ENCODE data around the gene ZG16.

The ZG16 gene

DNA sequence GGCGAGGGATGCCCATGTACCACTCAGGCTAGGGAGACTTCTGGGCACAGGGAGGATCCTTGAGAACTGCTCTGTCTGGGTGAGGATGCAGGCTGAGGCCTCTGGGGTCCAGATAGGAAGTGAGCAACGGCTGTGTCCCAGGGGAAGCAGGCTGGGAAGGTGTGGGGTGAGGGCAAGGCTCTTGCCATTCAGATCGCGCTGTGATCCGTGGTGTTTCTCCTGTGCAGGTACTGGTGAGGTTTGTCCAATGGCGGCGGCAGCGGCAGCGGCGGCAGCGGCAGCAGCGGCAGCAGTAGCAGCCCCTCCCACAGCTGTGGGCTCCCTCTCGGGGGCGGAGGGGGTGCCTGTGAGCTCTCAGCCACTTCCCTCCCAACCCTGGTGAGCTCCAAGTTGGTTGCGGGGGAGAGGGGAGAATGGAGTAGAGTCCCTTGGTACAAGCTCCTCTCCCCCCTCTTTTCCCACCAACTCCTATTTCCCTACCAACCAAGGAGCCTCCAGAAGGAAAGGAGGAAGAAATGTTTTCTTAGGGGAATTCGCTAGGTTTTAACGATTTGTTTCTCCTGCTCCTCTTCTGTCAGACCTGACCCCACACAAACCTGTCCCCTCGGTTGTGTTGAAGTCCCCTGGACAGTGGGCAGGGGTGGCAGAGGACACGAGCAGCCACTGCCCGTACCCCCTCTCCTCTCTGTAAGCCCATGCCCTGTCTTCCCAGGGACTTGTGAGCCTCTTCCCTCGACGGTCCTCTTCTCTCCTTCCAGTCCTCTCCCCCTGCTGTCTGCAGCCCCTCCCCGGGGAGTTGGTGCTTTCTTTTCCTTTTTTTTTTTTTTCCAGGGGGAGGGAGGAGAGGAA lies 32.0 kb downstream of the ZG16 start:
- DNase-seq (ENCODE audit: low spot score), result peak; percentile 68

- peak; percentile 61 for DNase-seq (ENCODE audit: low spot score)
These were observed 32.7 kb downstream of the ZG16 start for GRCh38 chr16:29810699-29811169.

GRCh38 chr16:29811170-29811895 lies 33.3 kb downstream of the ZG16 start:
- DNase-seq (ENCODE audit: low spot score), result peak; percentile 99

GRCh38 chr16:29811896-29812665 lies 34.0 kb downstream of the ZG16 start, which contains the start of gene PRRT2:
Gene PRRT2 (plus strand): TSS chr16:29812193. CDS start chr16:29813055, 862 bp downstream.
- peak; percentile 89 for DNase-seq (ENCODE audit: low spot score)

- DNase-seq (ENCODE audit: low spot score), result no peak
These were observed 34.9 kb downstream of the ZG16 start for GRCh38 chr16:29812754-29813643.

GRCh38 chr16:29813644-29814562 lies 35.8 kb downstream of the ZG16 start:
- DNase-seq (ENCODE audit: low spot score), result peak; percentile 80

DNA sequence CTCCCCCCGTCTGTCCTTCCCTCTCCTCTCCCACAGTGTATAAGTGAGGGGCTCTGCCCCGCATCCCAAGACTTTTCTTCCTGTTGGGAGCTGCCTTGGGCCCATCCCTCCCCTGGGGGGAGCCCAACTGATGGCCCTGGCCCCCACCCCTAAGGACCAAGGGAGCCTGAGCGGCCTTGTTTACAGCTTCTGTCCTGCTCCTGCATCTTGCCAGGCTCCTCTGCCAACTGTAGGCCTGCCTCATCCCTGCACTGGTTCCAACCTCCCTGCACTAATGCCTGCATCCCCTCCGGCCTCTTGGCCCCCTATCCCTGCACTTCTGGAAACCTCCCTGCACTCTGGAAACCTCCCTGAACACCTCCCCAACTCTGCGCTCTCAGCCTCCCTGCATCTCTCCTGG lies 36.5 kb downstream of the ZG16 start:
- DNase-seq (ENCODE audit: low spot score), result no peak

- DNase-seq (ENCODE audit: low spot score), result no peak
These were observed 37.1 kb downstream of the ZG16 start for GRCh38 chr16:29815032-29815721.

- DNase-seq (ENCODE audit: low spot score), result peak; percentile 99
These were observed 38.0 kb downstream of the ZG16 start, which contains the start of gene PAGR1 for GRCh38 chr16:29815793-29816693. Gene PAGR1 (plus strand): TSS chr16:29816152. CDS start chr16:29816526, 374 bp downstream.

DNA sequence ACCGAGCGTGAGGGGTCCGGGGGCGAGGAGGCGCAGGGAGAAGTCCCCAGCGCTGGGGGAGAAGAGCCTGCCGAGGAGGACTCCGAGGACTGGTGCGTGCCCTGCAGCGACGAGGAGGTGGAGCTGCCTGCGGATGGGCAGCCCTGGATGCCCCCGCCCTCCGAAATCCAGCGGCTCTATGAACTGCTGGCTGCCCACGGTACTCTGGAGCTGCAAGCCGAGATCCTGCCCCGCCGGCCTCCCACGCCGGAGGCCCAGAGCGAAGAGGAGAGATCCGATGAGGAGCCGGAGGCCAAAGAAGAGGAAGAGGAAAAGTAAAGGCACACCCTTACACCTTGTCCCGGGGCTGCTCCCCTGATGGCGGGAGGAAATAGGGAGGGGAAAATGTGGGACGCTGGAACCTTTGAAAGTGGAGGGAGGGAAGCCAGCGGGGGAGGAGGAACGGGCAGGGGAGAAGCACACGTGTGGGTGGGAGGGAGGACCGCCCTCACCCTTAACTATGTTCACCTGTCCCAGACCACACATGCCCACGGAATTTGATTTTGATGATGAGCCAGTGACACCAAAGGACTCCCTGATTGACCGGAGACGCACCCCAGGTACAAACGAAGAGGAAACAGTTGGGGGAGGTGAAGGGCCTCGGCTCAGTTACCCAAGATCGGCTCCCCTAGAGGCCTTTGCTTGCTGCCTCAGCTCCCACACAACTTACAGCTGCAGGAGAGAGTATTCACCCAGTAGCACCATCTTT lies 38.8 kb downstream of the ZG16 start:
- DNase-seq (ENCODE audit: low spot score), result no peak

DNA sequence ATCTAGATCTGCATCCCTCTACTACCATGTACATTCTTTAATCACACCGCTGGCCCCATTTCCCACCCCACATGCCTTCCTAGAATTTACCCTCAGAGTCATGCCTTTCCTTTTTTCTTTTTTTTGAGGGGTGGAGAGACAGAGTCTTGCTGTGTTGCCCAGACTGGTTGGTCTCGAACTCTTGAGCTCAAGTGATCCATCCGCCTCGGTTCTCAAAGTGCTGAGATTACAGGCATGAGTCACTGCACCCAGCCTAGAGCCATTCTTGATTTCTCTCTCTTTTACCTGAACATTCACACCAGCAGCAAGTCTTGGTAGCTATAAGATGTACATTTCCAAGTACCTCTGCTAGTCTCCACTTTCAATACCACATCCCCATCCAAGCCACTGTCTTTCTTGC lies 40.0 kb downstream of the ZG16 start:
- DNase-seq (ENCODE audit: low spot score), result no peak

DNA sequence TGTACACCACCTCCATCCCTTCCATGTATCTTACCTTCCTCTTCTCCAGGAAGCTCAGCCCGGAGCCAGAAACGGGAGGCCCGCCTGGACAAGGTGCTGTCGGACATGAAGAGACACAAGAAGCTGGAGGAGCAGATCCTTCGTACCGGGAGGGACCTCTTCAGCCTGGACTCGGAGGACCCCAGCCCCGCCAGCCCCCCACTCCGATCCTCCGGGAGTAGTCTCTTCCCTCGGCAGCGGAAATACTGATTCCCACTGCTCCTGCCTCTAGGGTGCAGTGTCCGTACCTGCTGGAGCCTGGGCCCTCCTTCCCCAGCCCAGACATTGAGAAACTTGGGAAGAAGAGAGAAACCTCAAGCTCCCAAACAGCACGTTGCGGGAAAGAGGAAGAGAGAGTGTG lies 41.5 kb downstream of the ZG16 start:
- no peak for DNase-seq (ENCODE audit: low spot score)

GRCh38 chr16:29820271-29820701 lies 42.2 kb downstream of the ZG16 start, which contains the start of gene MVP:
Gene MVP (plus strand): TSS chr16:29820462. CDS start chr16:29830550, 10,088 bp downstream.
- no peak for DNase-seq (ENCODE audit: low spot score)

DNA sequence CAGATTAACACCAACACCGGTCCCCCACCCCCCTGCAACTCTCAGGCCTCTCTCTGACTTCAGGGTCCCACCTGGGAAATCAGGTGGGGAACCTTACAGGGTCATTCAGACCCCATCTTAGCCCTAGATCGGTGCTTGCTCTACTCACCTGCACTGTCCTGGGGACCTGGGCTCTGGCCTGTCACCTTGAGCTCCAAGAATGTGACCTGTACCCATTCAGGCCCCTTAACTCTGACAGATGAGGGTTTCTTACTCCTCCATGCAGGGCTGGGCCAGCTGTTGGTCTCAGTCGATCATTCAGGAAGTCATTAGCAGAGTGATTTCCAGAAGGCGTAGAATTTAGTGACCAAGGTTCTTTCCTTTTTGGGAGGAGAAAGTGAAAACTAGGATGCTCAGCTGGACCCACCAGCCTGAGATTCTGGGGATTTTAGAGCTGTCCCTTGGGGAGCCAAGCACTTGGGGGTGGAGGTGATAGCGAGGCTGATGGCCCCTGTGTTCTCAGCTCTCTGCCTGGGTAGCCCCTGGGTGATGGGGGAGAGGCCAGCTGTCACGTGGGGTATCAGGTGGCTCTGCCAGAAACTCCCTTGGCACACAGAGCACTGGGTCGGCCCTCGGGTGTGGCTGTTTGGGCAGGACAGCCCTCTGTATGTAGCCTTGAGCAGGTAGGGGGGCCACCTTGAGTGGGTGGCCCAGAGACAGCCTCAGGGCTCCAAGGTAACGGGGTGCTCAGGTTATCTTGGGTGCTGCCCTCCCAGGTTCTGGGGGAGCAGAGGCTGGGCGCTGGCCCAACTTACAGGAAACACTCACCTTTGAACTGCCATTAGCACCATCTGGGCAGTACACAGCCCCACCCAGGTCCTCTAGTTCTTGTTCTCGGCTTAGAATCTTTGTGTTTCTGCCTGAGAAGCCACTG lies 42.9 kb downstream of the ZG16 start:
- DNase-seq (ENCODE audit: low spot score), result no peak

DNA sequence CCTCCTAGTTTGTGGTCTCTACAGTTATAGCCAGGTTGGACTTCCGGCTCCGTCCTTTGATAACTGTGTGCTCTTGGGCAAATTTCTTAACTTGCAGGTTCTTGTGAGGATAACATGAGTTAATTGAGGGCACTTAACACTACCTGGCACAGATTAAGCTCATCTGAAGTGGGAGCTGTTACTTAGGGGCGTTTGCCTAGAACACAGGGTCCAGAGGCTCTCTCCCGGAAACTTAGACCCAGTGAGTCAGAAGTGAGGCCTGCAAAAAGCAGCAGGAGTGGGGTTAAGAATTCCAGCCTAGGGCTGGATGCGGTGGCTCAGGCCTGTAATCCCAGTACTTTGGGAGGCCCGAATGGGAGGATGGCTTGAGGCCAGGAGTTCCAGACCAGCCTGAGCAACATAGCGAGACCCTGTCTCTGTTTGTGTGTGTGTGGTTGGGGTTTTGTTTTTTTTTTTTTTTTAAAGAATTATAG lies 43.6 kb downstream of the ZG16 start:
- DNase-seq (ENCODE audit: low spot score), result no peak

Data from SK-N-DZ (cell line).